Measurements from ENCODE around the gene PSMA6. TPM values are rescaled to one million over a fixed set of nuclear protein-coding genes. Genes with fewer than 3 reads are reported as not detected.
"Not testable (repeated sequence)": the region's sequence is repeated elsewhere in the genome, so short reads cannot be mapped to it uniquely, and the experiment has no call there.

Gene PSMA6
- 188 TPM for polyA plus RNA-seq (ENCODE audit: insufficient read length)

GRCh38 chr14:35292051-35292769 lies at the start of gene PSMA6:
TSS of gene PSMA6 (plus strand) at chr14:35292382. CDS start at chr14:35292477, 95 bp downstream.
- DNase-seq = peak; percentile 100

GRCh38 chr14:35242599-35243311 lies 49.4 kb upstream of the PSMA6 start:
- DNase-seq = no peak

GRCh38 chr14:35243956-35244355 lies 48.2 kb upstream of the PSMA6 start:
- DNase-seq = peak; percentile 10

GRCh38 chr14:35244542-35244941 lies 47.6 kb upstream of the PSMA6 start:
- no peak for DNase-seq

- DNase-seq = peak; percentile 23
These were observed 47.1 kb upstream of the PSMA6 start for GRCh38 chr14:35245051-35245450.

- no peak for DNase-seq
These were observed 44.3 kb upstream of the PSMA6 start for GRCh38 chr14:35247777-35248475.

- no peak for DNase-seq
These were observed 43.8 kb upstream of the PSMA6 start for GRCh38 chr14:35248476-35248788.

GRCh38 chr14:35250319-35250718 lies 41.9 kb upstream of the PSMA6 start:
- DNase-seq = no peak

- DNase-seq = no peak
These were observed 39.7 kb upstream of the PSMA6 start for GRCh38 chr14:35252451-35252868.

GRCh38 chr14:35253056-35253455 lies 39.1 kb upstream of the PSMA6 start:
- DNase-seq = not testable (repeated sequence)

- DNase-seq = not testable (repeated sequence)
These were observed 38.1 kb upstream of the PSMA6 start for GRCh38 chr14:35254034-35254622.

GRCh38 chr14:35254736-35255135 lies 37.4 kb upstream of the PSMA6 start:
- DNase-seq = no peak

GRCh38 chr14:35255711-35256110 lies 36.5 kb upstream of the PSMA6 start:
- DNase-seq = no peak

- no peak for DNase-seq
These were observed 34.4 kb upstream of the PSMA6 start for GRCh38 chr14:35257809-35258208.

- no peak for DNase-seq
These were observed 33.8 kb upstream of the PSMA6 start for GRCh38 chr14:35258420-35258819.

- no peak for DNase-seq
These were observed 30.4 kb upstream of the PSMA6 start for GRCh38 chr14:35261774-35262173.

- DNase-seq = no peak
These were observed 29.7 kb upstream of the PSMA6 start for GRCh38 chr14:35262436-35262835.

- DNase-seq = no peak
These were observed 23.2 kb upstream of the PSMA6 start for GRCh38 chr14:35268946-35269345.

- DNase-seq = no peak
These were observed 17.4 kb upstream of the PSMA6 start for GRCh38 chr14:35274805-35275204.

- DNase-seq = no peak
These were observed 15.0 kb upstream of the PSMA6 start for GRCh38 chr14:35277179-35277578.

GRCh38 chr14:35279369-35279768 lies 12.8 kb upstream of the PSMA6 start:
- DNase-seq = no peak

- DNase-seq = no peak
These were observed 10.8 kb upstream of the PSMA6 start for GRCh38 chr14:35281341-35281740.

GRCh38 chr14:35284506-35284905 lies 7.7 kb upstream of the PSMA6 start:
- no peak for DNase-seq

Measured in hindlimb muscle (tissue), 1 donor.